GM06990 (cell line): ENCODE measurements around the gene DCBLD1.

ENCODE experiments used
- DNase-seq: peaks from one replicate; pipeline ENCODE4 v3.0.0-alpha.2; 2011; ENCODE audit not compliant: insufficient read length; ENCODE audit errors: extremely low read depth
- H3K27me3 ChIP-seq: replicated peaks from 2 replicates; pipeline ENCODE4 v1.6.0; 2011; ENCODE audit warnings: low read length; ENCODE audit not compliant: control insufficient read depth, insufficient read depth
- H3K36me3 ChIP-seq: 2 replicates; pipeline ENCODE4 v1.5.1; 2011; ENCODE audit warnings: low read length; ENCODE audit not compliant: control insufficient read depth, insufficient read depth
- H3K4me3 ChIP-seq: replicated peaks from 2 replicates; pipeline ENCODE4 v1.5.1; 2011; ENCODE audit warnings: low read depth, mild to moderate bottlenecking, control low read depth, low read length
- CTCF ChIP-seq: IDR thresholded peaks from 2 replicates; pipeline ENCODE4 v1.5.1; 2011; ENCODE audit warnings: low read length, control low read depth, mild to moderate bottlenecking, inconsistent platforms; ENCODE audit not compliant: insufficient read depth, poor library complexity, severe bottlenecking

The DCBLD1 gene

GRCh38 chr6:117545161-117545595 is 62.7 kb downstream of the DCBLD1 start:
- no peaks in the 10 kb centered on the region for H3K27me3 ChIP-seq
- no peak for DNase-seq
- peaks cover 6% of the 10 kb centered on the region for H3K36me3 ChIP-seq
- H3K4me3 ChIP-seq = no peak overlapping the region
- no peak for TF ChIP-seq CTCF

GRCh38 chr6:117546674-117547073 is 64.2 kb downstream of the DCBLD1 start:
- peaks cover 6% of the 10 kb centered on the region for H3K36me3 ChIP-seq

GRCh38 chr6:117547688-117548621 is 65.5 kb downstream of the DCBLD1 start:
- Histone ChIP-seq H3K27me3 (no peaks in the 10 kb centered on the region), H3K4me3 (no peak overlapping the region; the same call in 1 of the 2 replicates), H3K36me3 (peaks cover 6% of the 10 kb centered on the region)
- peak; percentile 31 for DNase-seq
- no peak for TF ChIP-seq CTCF

More at GRCh38 chr6:117546674-117547073, 64.2 kb downstream of the DCBLD1 start:
- no peaks in the 10 kb centered on the region for H3K27me3 ChIP-seq
- no peak for DNase-seq
- no peak overlapping the region for H3K4me3 ChIP-seq
- TF ChIP-seq CTCF = no peak

- TF ChIP-seq CTCF = no peak
- DNase-seq = no peak
- Histone ChIP-seq H3K27me3 (no peaks in the 10 kb centered on the region), H3K36me3 (peaks cover 6% of the 10 kb centered on the region), H3K4me3 (no peak overlapping the region)
Measured at GRCh38 chr6:117548797-117549301, 66.4 kb downstream of the DCBLD1 start.

GRCh38 chr6:117549611-117550010 is 67.1 kb downstream of the DCBLD1 start:
- no peak for DNase-seq
- Histone ChIP-seq H3K4me3 (no peak overlapping the region), H3K36me3 (peaks cover 6% of the 10 kb centered on the region), H3K27me3 (no peaks in the 10 kb centered on the region)
- TF ChIP-seq CTCF = no peak
